NT2/D1 (cell line): ENCODE results near the gene ZDHHC7.

ENCODE experiments used
- DNase-seq: peaks from one replicate; pipeline ENCODE4 v3.0.0-alpha.2; 2011; ENCODE audit warnings: low read depth, low spot score
- H3K27me3 ChIP-seq: 2 replicates; pipeline ENCODE4 v1.6.0; 2011; ENCODE audit warnings: mild to moderate bottlenecking; ENCODE audit not compliant: insufficient read length, insufficient read depth
- H3K36me3 ChIP-seq: 2 replicates; pipeline ENCODE4 v1.6.1; 2011; ENCODE audit warnings: mild to moderate bottlenecking, low read length, mixed read lengths; ENCODE audit not compliant: insufficient read depth, insufficient read length
- H3K4me1 ChIP-seq: 2 replicates; pipeline ENCODE4 v1.5.1; 2011; ENCODE audit not compliant: insufficient read depth, insufficient read length
- H3K4me3 ChIP-seq: 2 replicates; pipeline ENCODE4 v1.5.1; 2011; ENCODE audit warnings: low read depth; ENCODE audit not compliant: insufficient read length
- H3K9ac ChIP-seq: 2 replicates; pipeline ENCODE4 v1.6.0; 2011; ENCODE audit warnings: low read depth; ENCODE audit not compliant: insufficient read length
- H3K9me3 ChIP-seq: 2 replicates; pipeline ENCODE4 v1.5.1; 2011; ENCODE audit warnings: mild to moderate bottlenecking, low read length; ENCODE audit not compliant: insufficient read depth
- SUZ12 ChIP-seq: IDR thresholded peaks from 2 replicates; pipeline ENCODE4 v1.6.1; 2011; ENCODE audit not compliant: insufficient read length, insufficient read depth; ENCODE audit errors: extremely low read depth
- YY1 ChIP-seq: IDR thresholded peaks from 2 replicates; pipeline ENCODE4 v1.6.1; 2011; ENCODE audit not compliant: insufficient read length, insufficient read depth
- ZNF274 ChIP-seq: IDR thresholded peaks from 2 replicates; pipeline ENCODE4 v1.6.1; 2011; ENCODE audit warnings: mild to moderate bottlenecking, low read depth, low read length

The ZDHHC7 gene

GRCh38 chr16:84996365-84996764 lies 15.0 kb downstream of the ZDHHC7 start:
- peaks cover 10% of the 10 kb centered on the region for H3K4me1 ChIP-seq
- no peak overlapping the region for H3K9ac ChIP-seq
- TF ChIP-seq SUZ12 (no peak), ZNF274 (no peak), YY1 (no peak)
- no peaks in the 10 kb centered on the region for H3K9me3 ChIP-seq
- H3K4me3 ChIP-seq, result no peak overlapping the region
- H3K36me3 ChIP-seq, result peaks cover 58% of the 10 kb centered on the region
- no peak for DNase-seq
- H3K27me3 ChIP-seq, result no peaks in the 10 kb centered on the region

- Histone ChIP-seq H3K27me3 (no peaks in the 10 kb centered on the region), H3K4me3 (no peak overlapping the region), H3K9me3 (no peaks in the 10 kb centered on the region), H3K9ac (no peak overlapping the region), H3K36me3 (peaks cover 62% of the 10 kb centered on the region), H3K4me1 (peaks cover 10% of the 10 kb centered on the region)
- no peak for DNase-seq
- no peak for TF ChIP-seq SUZ12
- no peak for TF ChIP-seq YY1
Observed at GRCh38 chr16:84995663-84996062, 15.7 kb downstream of the ZDHHC7 start.

GRCh38 chr16:84993926-84994325 lies 17.4 kb downstream of the ZDHHC7 start:
- H3K9me3 ChIP-seq, result no peaks in the 10 kb centered on the region
- TF ChIP-seq SUZ12 (no peak), ZNF274 (no peak), YY1 (no peak)
- no peak for DNase-seq
- no peak overlapping the region for H3K4me3 ChIP-seq
- no peaks in the 10 kb centered on the region for H3K27me3 ChIP-seq
- H3K4me1 ChIP-seq, result peaks cover 19% of the 10 kb centered on the region
- peak overlapping the region; percentile 15 for H3K9ac ChIP-seq
- peaks cover 67% of the 10 kb centered on the region for H3K36me3 ChIP-seq

GRCh38 chr16:84992717-84993075 lies 18.6 kb downstream of the ZDHHC7 start:
- Histone ChIP-seq H3K27me3 (no peaks in the 10 kb centered on the region), H3K9ac (no peak overlapping the region), H3K4me3 (no peak overlapping the region), H3K36me3 (peaks cover 75% of the 10 kb centered on the region), H3K9me3 (no peaks in the 10 kb centered on the region), H3K4me1 (peaks cover 24% of the 10 kb centered on the region)
- TF ChIP-seq SUZ12, result no peak
- no peak for TF ChIP-seq ZNF274
- TF ChIP-seq YY1, result no peak
- DNase-seq, result no peak

- peaks cover 87% of the 10 kb centered on the region for H3K36me3 ChIP-seq
- H3K4me1 ChIP-seq, result peaks cover 31% of the 10 kb centered on the region
- H3K4me3 ChIP-seq, result no peak overlapping the region
- no peak for DNase-seq
- no peak for TF ChIP-seq YY1
- TF ChIP-seq ZNF274, result no peak
- no peak for TF ChIP-seq SUZ12
- H3K9ac ChIP-seq, result no peak overlapping the region
- H3K9me3 ChIP-seq, result no peaks in the 10 kb centered on the region
- no peaks in the 10 kb centered on the region for H3K27me3 ChIP-seq
Observed at GRCh38 chr16:84990782-84991181, 20.6 kb downstream of the ZDHHC7 start.

- Histone ChIP-seq H3K36me3 (peaks cover 86% of the 10 kb centered on the region), H3K4me3 (no peak overlapping the region), H3K27me3 (no peaks in the 10 kb centered on the region), H3K9ac (peak overlapping the region; percentile 45), H3K4me1 (peaks cover 31% of the 10 kb centered on the region), H3K9me3 (no peaks in the 10 kb centered on the region)
- DNase-seq, result no peak
- no peak for TF ChIP-seq SUZ12
- no peak for TF ChIP-seq YY1
- TF ChIP-seq ZNF274, result no peak
Observed at GRCh38 chr16:84989749-84990620, 21.4 kb downstream of the ZDHHC7 start.

- Histone ChIP-seq H3K36me3 (peaks cover 80% of the 10 kb centered on the region), H3K9me3 (no peaks in the 10 kb centered on the region)
- TF ChIP-seq ZNF274 (no peak), SUZ12 (no peak), YY1 (no peak)
Observed at GRCh38 chr16:84988328-84989080, 22.8 kb downstream of the ZDHHC7 start.

More at GRCh38 chr16:84988328-84989080, 22.8 kb downstream of the ZDHHC7 start:
- H3K4me1 ChIP-seq, result peaks cover 21% of the 10 kb centered on the region
- no peak for DNase-seq
- peak overlapping the region; percentile 44 for H3K9ac ChIP-seq
- no peaks in the 10 kb centered on the region for H3K27me3 ChIP-seq
- no peak overlapping the region for H3K4me3 ChIP-seq
